ENCODE results near the gene GPR160.

DNA sequence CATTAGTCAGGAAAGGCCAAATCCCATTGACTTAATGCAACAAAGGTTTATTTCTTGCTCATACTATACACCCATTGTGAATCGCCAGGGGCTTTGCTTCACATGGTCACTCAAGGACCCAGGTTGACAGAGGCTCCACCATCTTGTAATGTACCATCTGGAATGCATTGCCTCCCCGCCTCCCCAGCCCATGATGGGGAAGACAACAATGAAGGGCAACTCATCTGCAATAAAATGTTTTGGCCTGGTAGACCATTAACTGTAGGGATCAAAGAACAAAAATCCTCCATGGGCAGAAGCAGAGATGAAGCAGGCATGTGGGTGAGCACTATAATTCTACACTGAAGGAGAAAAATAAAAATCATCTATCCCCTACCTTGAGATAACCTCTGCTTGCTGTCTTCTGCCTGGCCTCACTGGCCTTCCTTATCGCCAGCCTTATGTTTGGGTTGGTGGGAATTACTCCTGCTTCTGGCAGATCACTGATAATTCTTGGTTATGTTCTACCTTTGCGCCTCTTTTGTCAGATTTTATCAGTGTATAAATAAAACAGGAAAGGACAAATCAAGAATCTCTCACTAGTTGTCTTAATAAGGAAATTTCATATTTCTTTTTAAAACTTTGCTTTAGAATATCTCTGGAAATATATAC, 37.8 kb downstream of the GPR160 start:
- TF ChIP-seq, protein P1, sequence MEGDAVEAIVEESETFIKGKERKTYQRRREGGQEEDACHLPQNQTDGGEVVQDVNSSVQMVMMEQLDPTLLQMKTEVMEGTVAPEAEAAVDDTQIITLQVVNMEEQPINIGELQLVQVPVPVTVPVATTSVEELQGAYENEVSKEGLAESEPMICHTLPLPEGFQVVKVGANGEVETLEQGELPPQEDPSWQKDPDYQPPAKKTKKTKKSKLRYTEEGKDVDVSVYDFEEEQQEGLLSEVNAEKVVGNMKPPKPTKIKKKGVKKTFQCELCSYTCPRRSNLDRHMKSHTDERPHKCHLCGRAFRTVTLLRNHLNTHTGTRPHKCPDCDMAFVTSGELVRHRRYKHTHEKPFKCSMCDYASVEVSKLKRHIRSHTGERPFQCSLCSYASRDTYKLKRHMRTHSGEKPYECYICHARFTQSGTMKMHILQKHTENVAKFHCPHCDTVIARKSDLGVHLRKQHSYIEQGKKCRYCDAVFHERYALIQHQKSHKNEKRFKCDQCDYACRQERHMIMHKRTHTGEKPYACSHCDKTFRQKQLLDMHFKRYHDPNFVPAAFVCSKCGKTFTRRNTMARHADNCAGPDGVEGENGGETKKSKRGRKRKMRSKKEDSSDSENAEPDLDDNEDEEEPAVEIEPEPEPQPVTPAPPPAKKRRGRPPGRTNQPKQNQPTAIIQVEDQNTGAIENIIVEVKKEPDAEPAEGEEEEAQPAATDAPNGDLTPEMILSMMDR (IDR thresholded peaks at IDR 0.05; ENCODE audit: insufficient read depth, low read length) = no peak
- TF ChIP-seq POLR2AphosphoS5 (IDR thresholded peaks at IDR 0.05; ENCODE audit: low read depth) (no peak), GABPA (IDR thresholded peaks at IDR 0.05; ENCODE audit: low read depth) (no peak), SPI1 (IDR thresholded peaks at IDR 0.05; ENCODE audit: borderline replicate concordance, low read depth) (no peak)
- TF ChIP-seq, protein P2, sequence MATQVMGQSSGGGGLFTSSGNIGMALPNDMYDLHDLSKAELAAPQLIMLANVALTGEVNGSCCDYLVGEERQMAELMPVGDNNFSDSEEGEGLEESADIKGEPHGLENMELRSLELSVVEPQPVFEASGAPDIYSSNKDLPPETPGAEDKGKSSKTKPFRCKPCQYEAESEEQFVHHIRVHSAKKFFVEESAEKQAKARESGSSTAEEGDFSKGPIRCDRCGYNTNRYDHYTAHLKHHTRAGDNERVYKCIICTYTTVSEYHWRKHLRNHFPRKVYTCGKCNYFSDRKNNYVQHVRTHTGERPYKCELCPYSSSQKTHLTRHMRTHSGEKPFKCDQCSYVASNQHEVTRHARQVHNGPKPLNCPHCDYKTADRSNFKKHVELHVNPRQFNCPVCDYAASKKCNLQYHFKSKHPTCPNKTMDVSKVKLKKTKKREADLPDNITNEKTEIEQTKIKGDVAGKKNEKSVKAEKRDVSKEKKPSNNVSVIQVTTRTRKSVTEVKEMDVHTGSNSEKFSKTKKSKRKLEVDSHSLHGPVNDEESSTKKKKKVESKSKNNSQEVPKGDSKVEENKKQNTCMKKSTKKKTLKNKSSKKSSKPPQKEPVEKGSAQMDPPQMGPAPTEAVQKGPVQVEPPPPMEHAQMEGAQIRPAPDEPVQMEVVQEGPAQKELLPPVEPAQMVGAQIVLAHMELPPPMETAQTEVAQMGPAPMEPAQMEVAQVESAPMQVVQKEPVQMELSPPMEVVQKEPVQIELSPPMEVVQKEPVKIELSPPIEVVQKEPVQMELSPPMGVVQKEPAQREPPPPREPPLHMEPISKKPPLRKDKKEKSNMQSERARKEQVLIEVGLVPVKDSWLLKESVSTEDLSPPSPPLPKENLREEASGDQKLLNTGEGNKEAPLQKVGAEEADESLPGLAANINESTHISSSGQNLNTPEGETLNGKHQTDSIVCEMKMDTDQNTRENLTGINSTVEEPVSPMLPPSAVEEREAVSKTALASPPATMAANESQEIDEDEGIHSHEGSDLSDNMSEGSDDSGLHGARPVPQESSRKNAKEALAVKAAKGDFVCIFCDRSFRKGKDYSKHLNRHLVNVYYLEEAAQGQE (IDR thresholded peaks at IDR 0.05; ENCODE audit: insufficient replicate concordance, low read depth) = no peak
